Muscle of leg (tissue), 11 donors: Measurements from ENCODE around the gene PRRT1. TPM values are rescaled to one million over a fixed set of nuclear protein-coding genes. Genes with fewer than 3 reads are reported as not detected.
A peak's percentile ranks its signal among the peaks of the same experiment; 100 is the strongest.
"Not testable (repeated sequence)": the region's sequence is repeated elsewhere in the genome, so short reads cannot be mapped to it uniquely, and the experiment has no call there.

Source experiments
- DNase-seq: peaks from one replicate; pipeline ENCODE4 v3.0.0; 2013
- H3K27ac ChIP-seq: one replicate; pipeline ENCODE4 v1.5.1; 2013; ENCODE audit warnings: mild to moderate bottlenecking, low read length, control low read depth
- H3K27me3 ChIP-seq: one replicate; pipeline ENCODE4 v1.6.1; 2013; ENCODE audit warnings: low read length; ENCODE audit not compliant: control insufficient read depth, insufficient read depth
- H3K36me3 ChIP-seq: one replicate; pipeline ENCODE4 v1.6.1; 2013; ENCODE audit warnings: low read length; ENCODE audit not compliant: control insufficient read depth, insufficient read depth
- H3K4me1 ChIP-seq: one replicate; pipeline ENCODE4 v1.6.1; 2013; ENCODE audit warnings: low read length; ENCODE audit not compliant: control insufficient read depth, insufficient read depth
- H3K4me3 ChIP-seq: one replicate; pipeline ENCODE4 v1.5.1; 2013; ENCODE audit warnings: low read length, control low read depth
- H3K9me3 ChIP-seq: replicated peaks from 2 replicates; pipeline ENCODE4 v1.6.1; 2013; ENCODE audit warnings: low read depth, low read length; ENCODE audit not compliant: control insufficient read depth
- WGBS: methylation state at CpG from one replicate; pipeline ENCODE4 v1.1.5; 2013; ENCODE audit warnings: missing lambda C conversion rate; ENCODE audit not compliant: insufficient coverage; 5-methylcytosine and 5-hydroxymethylcytosine counted together
- polyA plus RNA-seq, 8 donors: library from polyadenylated mRNA; unstranded; fragments of 120-200 nt; gene quantifications; one replicate each; pipeline versions ENCODE4 v1.2.1 to v1.2.3, GENCODE V29; 2013; ENCODE audit warnings: inconsistent platforms in 1 of 8, low replicate concordance in 1 of 8; ENCODE audit not compliant: insufficient read length in 8 of 8, insufficient read depth in 1 of 8
- total RNA-seq: library from RNA; stranded (reverse); fragments of 120-200 nt; gene quantifications from one replicate; pipeline ENCODE4 v1.2.4, GENCODE V29; 2013

Gene PRRT1
- total and polyA plus RNA-seq, 9 donors = 0.18 to 2.3 (median 1.2) TPM

DNA sequence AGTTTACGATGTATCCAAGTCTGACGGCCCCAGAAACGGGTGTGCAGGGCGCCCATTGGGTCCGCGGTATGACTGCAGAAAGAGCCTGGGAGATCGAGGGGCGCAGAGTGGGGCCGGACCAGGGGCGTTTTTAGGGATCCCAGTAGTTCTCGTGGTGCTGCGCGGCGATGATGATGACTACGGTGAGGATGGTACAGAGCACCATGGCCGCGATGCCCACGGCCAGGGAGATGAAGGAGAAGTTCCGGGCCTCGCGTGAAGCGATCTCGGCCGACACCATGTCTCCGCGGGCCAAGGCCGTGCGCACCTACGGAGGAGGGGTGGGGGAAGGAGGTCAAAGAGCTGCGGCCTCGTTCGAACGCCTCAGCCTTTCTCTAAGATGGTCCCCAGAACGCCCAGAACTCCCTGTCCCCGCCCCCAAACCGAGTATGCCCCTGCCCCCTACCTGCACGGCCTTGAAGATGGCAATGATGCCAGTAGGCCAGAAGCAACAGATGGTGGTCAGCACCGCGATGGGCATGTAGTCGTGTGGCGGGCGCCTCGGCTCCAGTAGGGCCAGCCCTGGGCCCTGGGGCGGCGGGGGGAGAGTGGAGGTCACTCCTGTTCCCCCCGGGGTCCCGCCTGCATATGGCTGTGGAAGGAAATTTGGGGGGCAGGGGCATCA is 2.5 kb downstream of the PRRT1 start:
- Histone ChIP-seq H3K36me3 (no peaks in the 10 kb centered on the region), H3K27me3 (peaks cover 70% of the 10 kb centered on the region), H3K4me1 (peaks cover 30% of the 10 kb centered on the region), H3K9me3 (no peaks in the 10 kb centered on the region), H3K4me3 (peak overlapping the region; percentile 21), H3K27ac (no peak overlapping the region)
- no peak for DNase-seq
- WGBS = 11% methylated on average over 36 of the region's 47 CpGs

DNA sequence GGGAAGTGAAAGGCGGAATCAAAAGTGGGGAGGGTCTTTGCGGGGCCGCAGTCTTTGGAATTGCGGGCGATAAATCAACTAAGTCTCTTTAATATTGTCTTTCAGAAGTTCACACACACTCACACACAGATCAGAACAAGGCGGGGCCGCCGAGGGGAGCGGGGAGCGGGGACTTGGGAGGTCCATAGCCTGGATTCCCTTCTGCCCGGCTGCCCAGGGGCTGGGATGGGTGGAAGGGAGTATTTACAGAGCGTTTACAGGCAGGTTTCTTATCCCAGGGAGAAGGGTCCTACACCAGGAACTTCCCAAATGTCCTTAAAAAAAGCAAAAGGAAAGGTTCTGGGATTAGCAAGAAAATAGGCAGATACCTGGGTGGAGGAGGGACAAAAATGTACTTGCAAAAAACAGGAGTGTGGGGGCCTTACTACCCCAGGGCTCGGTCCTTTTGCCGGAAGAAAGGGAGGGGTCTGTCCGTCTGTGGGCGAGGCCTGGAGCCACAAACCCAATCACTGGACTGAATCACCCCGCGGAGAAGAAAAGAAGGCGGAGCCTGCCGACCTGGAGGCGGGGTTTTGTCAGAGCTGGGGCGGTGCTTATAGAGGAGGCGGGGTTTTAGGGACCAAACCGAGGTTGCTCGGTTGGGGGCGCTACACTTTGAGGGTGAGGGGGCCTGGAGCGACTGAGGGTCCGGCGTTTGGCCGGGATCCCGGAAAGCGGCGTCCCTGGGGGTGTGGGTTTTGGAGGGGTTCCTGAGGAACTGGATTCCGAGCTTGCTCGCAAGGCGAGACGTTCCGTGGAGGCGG is 3.2 kb downstream of the PRRT1 start:
- Histone ChIP-seq H3K4me1 (peaks cover 28% of the 10 kb centered on the region), H3K27me3 (peaks cover 70% of the 10 kb centered on the region), H3K36me3 (no peaks in the 10 kb centered on the region), H3K9me3 (no peaks in the 10 kb centered on the region), H3K4me3 (peak overlapping the region; percentile 21), H3K27ac (no peak overlapping the region)
- WGBS = 6% methylated on average over 28 of the region's 39 CpGs
- peak; percentile 73 for DNase-seq

DNA sequence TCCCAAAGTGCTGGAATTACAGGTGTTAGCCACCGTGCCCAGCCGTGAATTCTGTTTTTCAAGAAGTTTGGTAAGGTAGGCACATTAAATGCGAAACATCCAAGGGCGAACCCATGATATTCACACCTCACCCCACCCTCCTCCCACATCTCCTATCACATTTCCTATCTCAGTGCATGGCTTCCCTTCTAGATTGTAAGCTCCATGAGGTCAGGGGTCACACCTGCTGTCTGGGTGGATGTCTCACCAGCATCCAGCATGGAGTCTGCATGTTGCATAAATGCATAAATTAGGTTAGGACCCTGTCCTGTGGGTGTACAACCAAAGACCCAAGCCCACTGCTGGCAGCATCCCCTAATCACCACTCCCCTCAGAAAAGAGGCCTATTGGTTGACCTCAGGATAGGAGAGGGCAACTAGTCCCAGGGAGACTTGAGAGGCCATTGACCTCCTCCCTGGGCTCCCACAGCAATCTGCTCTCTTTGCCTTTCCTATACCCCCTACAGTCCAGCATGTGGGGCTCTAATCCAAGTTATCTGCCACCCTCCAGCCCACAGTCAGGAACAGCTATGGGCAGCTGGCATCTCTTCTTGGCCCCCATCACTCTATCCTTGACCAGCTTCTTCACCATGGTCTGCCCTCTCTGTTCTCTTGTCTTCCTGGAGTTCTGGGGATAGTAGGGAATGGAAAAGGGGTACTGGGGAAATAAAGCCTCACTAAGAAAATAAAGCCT is 4.2 kb downstream of the PRRT1 start:
- no peaks in the 10 kb centered on the region for H3K9me3 ChIP-seq
- no peaks in the 10 kb centered on the region for H3K36me3 ChIP-seq
- no peak overlapping the region for H3K27ac ChIP-seq
- no peak for DNase-seq
- H3K4me3 ChIP-seq = no peak overlapping the region
- H3K4me1 ChIP-seq = peaks cover 19% of the 10 kb centered on the region
- H3K27me3 ChIP-seq = peaks cover 61% of the 10 kb centered on the region
- WGBS = 88% methylated on average over 2 of the region's 4 CpGs

DNA sequence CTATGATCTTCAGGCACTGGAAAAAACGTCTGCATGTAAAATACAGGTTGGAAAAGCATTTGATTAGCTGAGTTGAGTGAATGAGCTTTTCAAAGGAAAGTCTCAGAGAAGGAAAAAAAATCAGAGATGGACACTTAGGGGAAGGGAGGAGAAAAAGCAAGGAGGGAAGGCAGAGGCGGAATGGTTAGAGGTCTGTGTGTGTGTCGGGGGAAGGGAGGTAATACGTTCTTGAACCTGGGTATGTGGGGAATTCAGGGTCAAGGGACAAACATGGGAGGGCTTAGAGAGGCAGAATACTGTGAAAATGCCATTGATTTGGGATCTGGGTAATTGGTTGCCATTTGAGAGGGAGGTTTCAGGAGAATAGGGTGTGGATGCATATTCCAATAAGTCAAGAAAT is 5.1 kb downstream of the PRRT1 start:
- H3K27ac ChIP-seq = no peak overlapping the region
- H3K9me3 ChIP-seq = no peaks in the 10 kb centered on the region
- peaks cover 57% of the 10 kb centered on the region for H3K27me3 ChIP-seq
- 20% methylated on average over 4 of the region's 4 CpGs for WGBS
- no peak overlapping the region for H3K4me3 ChIP-seq
- H3K4me1 ChIP-seq = peaks cover 11% of the 10 kb centered on the region
- no peaks in the 10 kb centered on the region for H3K36me3 ChIP-seq
- DNase-seq = no peak

DNA sequence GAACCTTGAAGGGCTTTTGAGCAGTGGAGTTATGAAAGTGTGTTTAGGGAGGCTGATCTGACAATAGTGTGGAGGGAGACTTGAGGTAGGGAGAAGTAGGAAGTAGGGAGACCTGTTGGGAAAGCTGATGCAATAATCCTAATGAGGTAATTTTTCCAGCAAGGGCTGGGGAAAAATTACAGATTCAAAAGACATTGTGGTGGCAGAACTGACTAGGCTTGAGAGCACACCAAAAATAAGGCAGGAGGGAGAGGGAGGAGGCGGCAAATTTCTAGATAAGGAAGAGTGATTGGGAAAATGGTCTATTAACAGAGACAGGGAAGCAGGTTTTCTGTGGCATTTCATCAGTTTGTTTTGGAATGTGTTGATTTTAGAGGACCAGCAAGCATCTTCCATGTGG is 5.5 kb downstream of the PRRT1 start:
- H3K4me1 ChIP-seq = peaks cover 9% of the 10 kb centered on the region
- no peaks in the 10 kb centered on the region for H3K36me3 ChIP-seq
- no peak for DNase-seq
- H3K27ac ChIP-seq = no peak overlapping the region
- H3K4me3 ChIP-seq = no peak overlapping the region
- WGBS = 92% methylated on average over 1 of the region's 1 CpG
- H3K9me3 ChIP-seq = no peaks in the 10 kb centered on the region
- H3K27me3 ChIP-seq = peaks cover 54% of the 10 kb centered on the region

DNA sequence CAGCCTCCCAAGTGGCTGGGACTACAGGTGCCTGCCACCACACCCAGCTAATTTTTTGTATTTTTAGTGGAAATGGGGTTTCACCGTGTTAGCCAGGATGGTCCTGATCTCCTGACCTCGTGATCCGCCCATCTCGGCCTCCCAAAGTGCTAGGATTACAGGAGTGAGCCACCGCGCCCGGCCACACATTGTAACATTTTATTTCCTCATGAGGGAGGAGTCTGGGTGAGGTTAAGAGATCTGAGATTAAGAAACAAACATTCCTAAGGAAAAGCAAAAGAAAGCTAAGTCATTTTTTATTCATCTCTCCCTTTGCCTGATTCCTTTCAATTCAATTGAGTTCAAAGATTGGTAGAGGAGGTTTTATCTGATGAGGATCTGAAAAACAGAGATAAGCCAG is 7.5 kb downstream of the PRRT1 start:
- no CpG with 5 or more reads among the region's 7 CpGs for WGBS
- peaks cover 35% of the 10 kb centered on the region for H3K27me3 ChIP-seq
- not testable (repeated sequence) for H3K4me1 ChIP-seq, H3K9me3 ChIP-seq, H3K36me3 ChIP-seq, H3K27ac ChIP-seq, DNase-seq, H3K4me3 ChIP-seq

DNA sequence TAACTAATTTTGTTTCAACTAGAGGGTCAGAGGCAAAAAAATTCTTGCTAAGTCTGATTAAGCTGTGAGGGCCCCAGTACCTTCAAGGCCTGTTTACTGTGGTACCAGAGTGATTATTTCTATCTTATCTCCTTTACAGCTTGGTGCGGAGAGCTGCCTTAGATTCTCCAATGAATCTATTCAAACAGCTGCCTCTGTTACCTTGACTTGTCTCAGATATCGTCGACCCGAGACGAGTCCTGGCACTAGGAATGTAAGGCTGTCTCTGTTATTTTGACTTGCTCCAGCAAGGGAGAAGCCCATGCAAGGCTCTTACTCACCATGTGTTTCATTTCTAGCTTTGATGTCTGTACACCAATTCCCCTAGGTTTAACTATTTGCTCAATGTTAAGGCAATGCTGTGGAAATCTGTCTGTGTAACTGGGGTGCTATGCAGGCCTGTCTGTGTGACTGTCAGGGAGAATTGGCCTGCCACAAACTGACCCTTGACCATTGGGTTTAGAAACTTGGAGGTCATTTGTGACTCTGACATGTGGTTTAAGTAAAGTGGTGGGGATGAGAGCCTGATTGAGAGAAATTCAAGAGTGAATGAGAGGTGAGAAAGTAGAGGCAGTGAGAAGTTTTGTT is 11.2 kb downstream of the PRRT1 start:
- Histone ChIP-seq H3K36me3 (no peaks in the 10 kb centered on the region), H3K9me3 (no peaks in the 10 kb centered on the region), H3K4me3 (no peak overlapping the region), H3K4me1 (no peaks in the 10 kb centered on the region), H3K27ac (no peak overlapping the region), H3K27me3 (peaks cover 5% of the 10 kb centered on the region)
- WGBS = 90% methylated on average over 2 of the region's 5 CpGs
- DNase-seq = no peak

DNA sequence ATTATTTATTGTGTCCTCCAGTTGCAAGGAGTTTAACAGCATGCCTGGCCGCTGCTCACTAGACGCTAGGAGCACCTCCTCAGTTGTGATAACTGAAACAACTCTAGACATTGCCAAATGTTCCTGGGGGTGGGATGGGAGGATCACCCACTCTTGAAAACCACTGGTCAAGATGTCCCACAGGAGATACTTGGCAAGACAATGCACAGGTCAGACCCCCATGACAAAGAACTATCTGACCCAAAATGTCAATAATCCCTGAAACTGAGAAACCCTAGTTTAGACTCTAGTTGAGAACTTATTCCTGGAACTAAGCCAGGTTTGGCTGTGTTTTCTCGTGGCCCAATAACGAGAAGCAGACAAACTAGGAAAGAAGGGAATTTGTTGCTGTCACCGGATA is 12.1 kb downstream of the PRRT1 start:
- 20% methylated on average over 2 of the region's 5 CpGs for WGBS
- Histone ChIP-seq H3K36me3 (no peaks in the 10 kb centered on the region), H3K27me3 (peaks cover 4% of the 10 kb centered on the region), H3K9me3 (no peaks in the 10 kb centered on the region), H3K4me3 (no peak overlapping the region), H3K4me1 (no peaks in the 10 kb centered on the region), H3K27ac (no peak overlapping the region)
- DNase-seq = no peak

DNA sequence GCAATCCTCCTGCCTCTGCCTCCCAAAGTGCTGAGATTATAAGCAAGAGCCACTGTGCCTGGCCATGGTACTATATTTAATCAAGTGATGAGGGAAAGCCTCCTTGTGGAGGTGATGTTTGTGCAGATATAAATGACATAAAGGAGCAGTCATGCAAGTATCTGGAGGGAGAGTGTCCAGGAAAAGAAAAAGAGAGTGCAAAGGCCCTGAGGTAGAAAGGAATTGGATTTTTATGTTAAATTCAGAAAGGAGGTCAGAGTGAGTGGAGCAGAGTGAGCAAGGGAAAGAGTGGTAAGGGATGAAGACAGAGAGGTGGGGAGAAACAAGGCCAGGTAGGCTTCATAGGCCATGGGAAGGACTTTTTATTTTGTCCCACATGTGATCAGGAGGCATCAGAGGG is 14.3 kb downstream of the PRRT1 start:
- H3K9me3 ChIP-seq = no peaks in the 10 kb centered on the region
- no peak for DNase-seq

DNA sequence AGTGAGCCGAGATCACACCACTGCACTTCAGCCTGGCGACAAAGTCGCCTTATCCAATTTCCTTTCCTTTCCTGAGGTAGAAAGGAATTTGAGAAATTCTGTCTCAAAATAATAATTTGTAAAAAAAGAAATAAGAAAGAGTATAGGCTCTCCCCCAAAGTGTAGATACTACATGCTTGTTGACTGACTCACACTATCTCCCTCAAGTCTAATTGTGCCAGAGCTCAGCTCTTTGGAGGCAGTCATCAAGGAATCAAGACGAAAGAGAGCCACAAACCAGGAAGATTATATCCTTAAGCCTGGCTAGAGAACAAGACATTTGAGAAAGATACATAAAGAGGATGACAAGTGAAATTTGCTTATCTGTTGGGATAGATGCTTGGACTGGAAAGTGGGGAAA is 18.0 kb downstream of the PRRT1 start:
- DNase-seq = no peak
- H3K27me3 ChIP-seq = peaks cover 6% of the 10 kb centered on the region
- H3K4me3 ChIP-seq = no peak overlapping the region
- no peaks in the 10 kb centered on the region for H3K9me3 ChIP-seq
- no peaks in the 10 kb centered on the region for H3K36me3 ChIP-seq
- H3K27ac ChIP-seq = no peak overlapping the region
- no CpG with 5 or more reads among the region's 4 CpGs for WGBS
- peaks cover 11% of the 10 kb centered on the region for H3K4me1 ChIP-seq

More for the DNA sequence above, 14.3 kb downstream of the PRRT1 start:
- H3K27ac ChIP-seq = no peak overlapping the region
- H3K4me1 ChIP-seq = no peaks in the 10 kb centered on the region
- no peak overlapping the region for H3K4me3 ChIP-seq
- H3K36me3 ChIP-seq = no peaks in the 10 kb centered on the region
- H3K27me3 ChIP-seq = peaks cover 9% of the 10 kb centered on the region
